HG03045 (cell line): ENCODE measurements around the gene SLK.

Experiments used
- ATAC-seq: cut with Tn5 transposase; IDR thresholded peaks from one replicate; pipeline ENCODE4 v1.9.1; 2021; ENCODE audit warnings: mild to moderate bottlenecking, moderate library complexity; ENCODE audit not compliant: unreplicated experiment

The SLK gene

GRCh38 chr10:104031631-104032030, 64.7 kb downstream of the SLK start:
- no peak for ATAC-seq

DNA sequence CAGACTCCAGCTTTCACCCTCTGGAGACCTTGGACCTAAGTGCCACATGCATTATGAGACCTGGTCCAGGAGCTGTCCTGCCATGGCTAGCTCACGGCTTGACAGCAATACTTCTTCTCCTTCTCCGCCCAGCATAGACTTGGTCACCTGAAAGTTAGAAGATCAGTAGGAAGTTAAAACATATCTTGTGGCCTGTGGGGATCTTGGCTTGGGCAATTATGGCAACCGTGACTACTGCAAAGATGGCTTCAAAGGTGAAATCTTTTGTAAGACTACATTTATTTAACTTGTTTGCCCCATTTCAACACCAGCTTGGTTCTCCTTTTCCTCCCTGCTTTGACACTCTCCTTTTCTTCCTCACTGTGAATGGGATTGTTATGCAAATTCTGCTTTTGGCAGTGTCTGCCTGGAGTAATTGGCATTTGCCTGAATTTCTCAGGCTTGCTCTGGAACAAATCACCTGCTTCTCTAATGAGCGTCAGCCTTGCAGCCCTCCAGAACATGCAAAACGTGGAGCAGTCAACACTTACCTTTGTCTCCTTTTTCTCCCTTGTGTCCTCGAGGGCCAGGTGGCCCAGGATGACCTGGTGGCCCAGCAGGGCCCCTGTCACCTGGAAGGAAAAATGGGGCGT, 65.3 kb downstream of the SLK start:
- no peak for ATAC-seq

GRCh38 chr10:104033401-104033930, 66.5 kb downstream of the SLK start:
- ATAC-seq = no peak

DNA sequence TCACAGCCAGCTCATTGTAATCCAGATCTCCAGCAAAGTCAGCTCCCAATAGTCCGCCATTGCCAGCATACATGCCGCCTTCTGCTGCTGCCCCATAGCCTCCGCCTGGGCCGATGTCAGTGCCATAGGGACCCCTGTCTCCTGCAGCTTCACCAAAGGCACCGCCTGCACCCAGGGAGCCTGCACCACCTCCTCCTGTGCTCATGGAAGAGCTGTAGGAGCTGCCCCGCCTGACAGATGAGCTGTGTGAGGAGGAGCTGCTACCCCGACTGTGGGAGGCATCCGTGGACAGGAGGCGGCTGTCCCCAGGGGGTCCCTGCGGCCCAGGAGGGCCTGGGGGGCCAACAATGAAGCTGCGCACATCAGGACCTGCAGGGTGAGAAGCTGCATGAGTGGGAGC, 67.0 kb downstream of the SLK start:
- no peak for ATAC-seq

- ATAC-seq = no peak
Measured at GRCh38 chr10:104034401-104035193, 67.7 kb downstream of the SLK start.

DNA sequence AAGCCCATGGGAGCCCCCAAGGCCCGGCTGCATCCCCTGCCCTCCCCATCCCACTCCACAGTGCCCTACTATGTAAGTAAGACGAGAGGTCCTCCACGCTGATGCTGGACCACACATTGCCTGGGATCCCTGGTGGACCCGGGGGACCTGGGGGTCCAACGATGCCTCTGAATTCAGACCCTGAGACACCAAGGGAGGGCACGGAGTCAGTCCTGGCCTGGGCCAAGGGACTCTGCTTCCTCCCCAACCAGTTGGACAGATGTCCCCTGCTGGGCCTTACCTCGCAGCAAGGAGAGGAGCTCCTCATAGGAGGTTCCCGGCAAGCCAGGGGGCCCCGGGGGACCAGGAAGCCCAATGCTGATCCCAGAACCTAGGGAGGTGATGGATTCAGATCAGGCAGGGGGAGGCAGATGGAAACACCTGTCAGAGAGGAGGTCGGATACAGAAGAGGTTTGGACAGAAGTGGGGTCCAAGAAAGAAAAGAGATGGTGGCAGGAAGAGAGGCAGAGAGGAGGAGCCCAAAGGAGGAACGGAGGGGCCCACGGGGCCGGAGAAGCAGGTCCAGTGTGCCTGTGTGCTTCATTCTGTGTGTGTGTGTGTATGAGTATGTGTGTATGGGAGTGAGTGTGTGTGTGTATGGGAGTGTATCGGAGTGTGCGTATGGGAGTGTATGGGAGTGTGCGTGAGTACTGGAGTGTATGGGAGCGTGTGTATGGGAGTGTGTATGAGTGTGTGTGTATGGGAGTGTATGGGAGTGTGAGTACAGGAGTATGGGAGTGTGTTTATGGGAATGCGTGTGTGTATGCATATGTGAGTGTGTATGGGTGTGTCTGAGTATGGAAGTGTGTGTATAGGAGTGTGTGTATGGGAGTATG, 68.5 kb downstream of the SLK start:
- ATAC-seq = no peak

GRCh38 chr10:104036069-104036384, 69.1 kb downstream of the SLK start:
- ATAC-seq = no peak

- no peak for ATAC-seq
Measured at GRCh38 chr10:104036518-104037260, 69.7 kb downstream of the SLK start.

- ATAC-seq = no peak
Measured at GRCh38 chr10:104037261-104037951, 70.5 kb downstream of the SLK start.

DNA sequence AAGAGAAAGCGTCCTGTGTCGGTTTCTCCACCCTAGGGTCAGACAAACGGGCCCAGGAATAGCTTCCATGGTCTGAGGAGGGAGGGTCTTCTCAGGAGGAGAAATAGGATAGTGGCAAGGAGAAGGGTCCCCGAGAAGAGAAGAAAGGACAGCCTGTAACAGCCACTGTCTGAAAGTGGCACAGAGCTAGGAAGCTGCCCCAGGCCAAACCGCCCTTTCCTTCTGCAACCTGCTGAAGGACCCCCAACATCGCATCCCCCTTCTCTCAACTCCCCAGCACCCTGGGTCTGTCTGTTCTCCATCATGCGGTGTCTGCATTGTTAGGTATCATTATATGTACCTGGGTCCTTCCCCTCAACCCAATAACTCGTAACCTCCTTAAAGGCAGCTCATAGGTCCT, 71.6 kb downstream of the SLK start:
- no peak for ATAC-seq

- ATAC-seq = no peak
Measured at GRCh38 chr10:104038958-104039752, 72.2 kb downstream of the SLK start.

GRCh38 chr10:104040382-104040781, 73.4 kb downstream of the SLK start:
- ATAC-seq = no peak

- ATAC-seq = no peak
Measured at GRCh38 chr10:104040862-104041789, 74.2 kb downstream of the SLK start.

DNA sequence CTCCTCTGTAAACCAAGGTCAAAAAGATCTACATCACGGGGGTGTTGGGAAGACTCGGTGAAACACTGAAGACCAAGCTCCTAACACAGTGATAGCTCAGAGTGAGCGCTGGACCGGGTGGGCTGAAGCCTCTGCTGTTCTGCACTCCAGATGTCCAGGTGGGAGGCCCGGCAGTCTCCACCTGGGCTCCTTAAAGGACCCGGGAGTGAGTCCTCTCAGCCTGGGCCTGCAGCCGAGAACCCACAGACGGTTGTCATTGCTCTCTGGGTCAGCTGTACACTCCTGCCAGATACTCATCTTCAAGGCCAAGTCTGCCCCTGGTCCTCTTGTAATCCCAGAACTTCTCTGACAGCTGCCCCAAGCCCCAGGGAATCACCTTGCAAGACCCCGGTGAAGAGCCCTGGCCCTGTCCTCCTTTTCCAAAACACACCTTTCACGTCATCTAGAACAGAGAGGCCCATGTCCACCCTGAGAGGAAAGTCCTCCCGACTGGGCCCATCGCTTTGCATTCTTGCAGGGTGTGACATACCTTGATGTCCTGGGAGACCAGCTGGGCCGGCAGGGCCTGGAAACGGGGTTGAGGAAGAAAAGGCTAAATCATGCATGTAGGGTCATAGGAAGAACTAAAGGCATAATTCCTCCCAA, 75.1 kb downstream of the SLK start:
- no peak for ATAC-seq

DNA sequence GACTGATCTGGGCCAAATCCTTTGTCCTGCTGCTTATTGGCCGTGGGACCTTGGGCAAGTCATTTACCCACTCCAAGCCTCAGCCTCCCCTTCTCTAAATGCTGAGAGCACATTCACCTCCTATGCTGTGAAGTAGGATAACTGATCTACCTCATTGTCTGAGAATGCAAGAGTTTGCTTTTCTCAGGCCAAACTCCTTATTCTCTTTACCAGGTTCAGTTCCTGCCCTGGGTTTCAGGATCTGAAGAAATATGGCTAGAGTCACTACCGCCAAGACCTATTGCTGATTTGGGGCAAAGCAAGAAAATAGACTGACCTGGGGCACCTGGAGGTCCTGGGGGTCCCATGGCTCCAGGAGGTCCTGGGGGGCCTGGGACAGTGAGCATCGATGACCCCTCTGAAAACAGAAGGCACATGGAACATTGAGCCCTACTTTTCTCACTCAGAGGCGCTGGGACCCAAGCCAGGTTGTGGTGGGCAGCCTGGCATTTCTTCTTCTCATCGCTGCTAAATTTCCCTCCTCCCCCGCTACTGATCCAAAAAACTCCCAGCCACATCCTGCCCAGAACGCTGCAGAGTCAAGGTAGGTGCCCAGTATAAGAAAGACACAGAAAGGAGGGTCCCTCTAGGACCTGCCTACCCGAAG, 76.4 kb downstream of the SLK start:
- ATAC-seq = no peak

DNA sequence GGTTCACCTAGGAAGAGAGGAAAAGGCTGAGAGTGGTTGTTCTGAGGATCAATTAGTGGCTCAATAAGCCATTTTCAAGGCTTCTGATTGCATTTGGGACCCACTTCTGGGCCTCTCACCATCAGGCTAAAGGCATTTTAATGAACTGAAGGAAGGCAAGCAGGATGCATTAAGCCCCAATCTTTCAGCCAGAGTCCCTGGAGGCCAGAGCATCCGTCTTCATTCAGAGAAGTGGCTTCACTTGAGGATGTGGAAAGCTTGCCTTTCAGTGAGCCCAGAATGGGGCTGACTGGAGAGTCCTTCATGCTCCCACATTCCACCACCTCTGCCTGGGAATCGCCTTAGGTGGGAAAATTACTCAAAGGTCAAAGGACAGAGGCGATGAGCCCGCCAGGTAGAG, 76.9 kb downstream of the SLK start:
- no peak for ATAC-seq
